GM19240 (cell line): Measurements from ENCODE around the gene USP47.

ENCODE experiments used
- DNase-seq: peaks from one replicate; pipeline ENCODE4 v3.0.0; 2011; ENCODE audit warnings: low spot score; ENCODE audit not compliant: insufficient read length

USP47 gene

GRCh38 chr11:11865449-11865848 lies 23.7 kb downstream of the USP47 start:
- no peak for DNase-seq

GRCh38 chr11:11866203-11866602 lies 24.4 kb downstream of the USP47 start:
- no peak for DNase-seq

- DNase-seq, result no peak
Measured at GRCh38 chr11:11867720-11868119, 25.9 kb downstream of the USP47 start.

GRCh38 chr11:11871991-11872401 lies 30.2 kb downstream of the USP47 start:
- no peak for DNase-seq

GRCh38 chr11:11876458-11876857 lies 34.7 kb downstream of the USP47 start:
- DNase-seq, result no peak

GRCh38 chr11:11880179-11880578 lies 38.4 kb downstream of the USP47 start:
- DNase-seq, result no peak

- no peak for DNase-seq
Measured at GRCh38 chr11:11882539-11882938, 40.8 kb downstream of the USP47 start.

- no peak for DNase-seq
Measured at GRCh38 chr11:11884351-11884750, 42.6 kb downstream of the USP47 start.

- DNase-seq, result no peak
Measured at GRCh38 chr11:11884774-11885481, 43.2 kb downstream of the USP47 start.

- DNase-seq, result no peak
Measured at GRCh38 chr11:11894486-11894885, 52.7 kb downstream of the USP47 start.

- no peak for DNase-seq
Measured at GRCh38 chr11:11895672-11896071, 53.9 kb downstream of the USP47 start.

GRCh38 chr11:11898648-11899047 lies 56.9 kb downstream of the USP47 start:
- no peak for DNase-seq

GRCh38 chr11:11899401-11899800 lies 57.6 kb downstream of the USP47 start:
- DNase-seq, result no peak

- no peak for DNase-seq
Measured at GRCh38 chr11:11901929-11902328, 60.2 kb downstream of the USP47 start.

- no peak for DNase-seq
Measured at GRCh38 chr11:11909727-11910126, 68.0 kb downstream of the USP47 start.

- DNase-seq, result no peak
Measured at GRCh38 chr11:11910541-11910940, 68.8 kb downstream of the USP47 start.

- no peak for DNase-seq
Measured at GRCh38 chr11:11913395-11913794, 71.6 kb downstream of the USP47 start.

- no peak for DNase-seq
Measured at GRCh38 chr11:11915625-11916024, 73.9 kb downstream of the USP47 start.

- no peak for DNase-seq
Measured at GRCh38 chr11:11916981-11917399, 75.2 kb downstream of the USP47 start.

GRCh38 chr11:11923828-11924227 lies 82.1 kb downstream of the USP47 start:
- DNase-seq, result no peak

GRCh38 chr11:11929920-11930319 lies 88.1 kb downstream of the USP47 start:
- no peak for DNase-seq

GRCh38 chr11:11931461-11932055 lies 89.8 kb downstream of the USP47 start:
- no peak for DNase-seq

- DNase-seq, result no peak
Measured at GRCh38 chr11:11935536-11935935, 93.8 kb downstream of the USP47 start.
